Caco-2 (cell line): ENCODE data around the gene STK17A. TPM values are rescaled to one million over a fixed set of nuclear protein-coding genes. Genes with fewer than 3 reads are reported as not detected.

Source experiments
- BruUV-seq: library from RNA; stranded (reverse); fragments of 400-500 nt; replicated peaks from 2 replicates; lab custom pipeline; 2021; lab: Mats Ljungman, UMichigan
- CTCF ChIA-PET: fragments of 300-600 bp; sonication (Branson Sonifier 250); formaldehyde crosslinking; loops from one replicate; lab custom pipeline; 2022; ENCODE audit warnings: antibody characterized with exemption; lab: Charles Lee
- POLR2A ChIA-PET: fragments of 300-600 bp; sonication (Branson Sonifier 250); formaldehyde crosslinking; loops from one replicate; lab custom pipeline; 2022; ENCODE audit warnings: antibody characterized with exemption; lab: Charles Lee
- DNase-seq, 2 experiments: peaks; one replicate each; pipeline versions ENCODE4 v3.0.0 to v3.0.0-alpha.2; 2020 to 2022
- H3K27me3 ChIP-seq: replicated peaks from 2 replicates; pipeline ENCODE4 v1.6.0; 2011; ENCODE audit warnings: low read length; ENCODE audit not compliant: control insufficient read depth, insufficient read depth
- H3K36me3 ChIP-seq: 2 replicates; pipeline ENCODE4 v1.5.1; 2011; ENCODE audit warnings: low read length; ENCODE audit not compliant: control insufficient read depth, insufficient read depth
- H3K4me1 ChIP-seq: fragments of 250-450 bp; sonication (Bioruptor Pico); 2 replicates; pipeline ENCODE4 v1.5.1; 2020; ENCODE audit warnings: mild to moderate bottlenecking
- H3K4me3 ChIP-seq: 2 replicates; pipeline ENCODE4 v1.5.1; 2011; ENCODE audit warnings: low read depth, mild to moderate bottlenecking, control low read depth, low read length
- H3K9me3 ChIP-seq: fragments of 250-450 bp; sonication (Bioruptor Pico); 2 replicates; pipeline ENCODE4 v1.5.1; 2020; ENCODE audit warnings: mild to moderate bottlenecking, moderate library complexity
- H3K27ac Mint-ChIP-seq: one replicate; pipeline ENCODE4 v1.8.0; 2022; ENCODE audit warnings: mixed read lengths; ENCODE audit not compliant: unreplicated experiment
- H3K27me3 Mint-ChIP-seq: one replicate; pipeline ENCODE4 v1.8.0; 2022; ENCODE audit warnings: mixed read lengths; ENCODE audit not compliant: insufficient read depth, unreplicated experiment
- H3K36me3 Mint-ChIP-seq: one replicate; pipeline ENCODE4 v1.8.0; 2022; ENCODE audit warnings: mild to moderate bottlenecking, mixed read lengths; ENCODE audit not compliant: insufficient read depth, unreplicated experiment
- H3K4me1 Mint-ChIP-seq: one replicate; pipeline ENCODE4 v1.8.0; 2022; ENCODE audit warnings: low read depth, mixed read lengths; ENCODE audit not compliant: unreplicated experiment
- H3K4me3 Mint-ChIP-seq: one replicate; pipeline ENCODE4 v1.8.0; 2022; ENCODE audit warnings: mild to moderate bottlenecking, moderate library complexity, mixed read lengths; ENCODE audit not compliant: unreplicated experiment
- H3K9me3 Mint-ChIP-seq: one replicate; pipeline ENCODE4 v1.8.0; 2022; ENCODE audit warnings: mixed read lengths; ENCODE audit not compliant: unreplicated experiment
- CTCF ChIP-seq, 2 experiments: fragments of 200-600 bp in 1 of 2; IDR thresholded peaks; 1 replicate in 1 of 2; 2 replicates in 1 of 2; pipeline versions ENCODE4 v1.5.1 to v1.8.0; 2011 to 2022; ENCODE audit warnings: antibody characterized with exemption in 1 of 2, control low read depth in 1 of 2, inconsistent platforms in 1 of 2, low read depth in 1 of 2, low read length in 1 of 2, mild to moderate bottlenecking in 1 of 2, moderate library complexity in 1 of 2; ENCODE audit not compliant: insufficient read depth in 1 of 2, severe bottlenecking in 1 of 2, unreplicated experiment in 1 of 2
- intact Hi-C: fragments of 100-400 bp; cut with micrococcal nuclease; formaldehyde crosslinking; loops from one replicate; pipeline ENCODE4 v1.10.0; 2022; ENCODE audit not compliant: unreplicated experiment
- total RNA-seq: library from RNA; stranded (reverse); gene quantifications from 2 replicates; pipeline ENCODE4 v1.2.3, GENCODE V29; 2022

Gene STK17A
- total RNA-seq, 1 experiment from 2014 or later: 19.6 TPM

DNA sequence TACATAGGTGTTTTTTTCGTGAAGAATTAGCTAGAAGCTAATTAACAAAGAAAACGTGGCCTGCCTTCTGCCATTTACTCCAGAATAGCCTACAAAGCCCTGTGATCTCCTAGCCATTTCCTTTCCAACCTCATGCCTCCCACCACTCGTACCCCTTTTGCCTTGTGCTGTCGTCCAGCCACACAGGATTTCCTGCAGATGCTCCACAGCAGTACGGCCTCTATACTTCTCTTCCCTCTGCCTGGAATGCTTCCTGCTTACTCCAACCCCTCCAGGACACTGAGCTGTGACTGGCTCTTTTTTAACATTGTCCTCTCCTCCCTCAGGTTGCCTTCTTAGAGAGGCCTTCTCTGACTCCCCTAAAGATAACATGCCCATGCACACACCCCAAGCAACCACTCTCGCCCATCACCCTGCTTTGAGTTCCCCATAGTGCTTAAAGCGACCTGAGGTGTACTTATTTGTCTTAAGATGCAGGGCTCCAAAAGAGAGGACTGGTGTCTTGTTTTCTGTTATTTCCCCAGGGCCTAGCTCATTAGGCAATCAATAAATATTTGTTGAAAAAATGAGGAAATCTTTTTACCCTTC lies 32.7 kb downstream of the STK17A start:
- BruUV-seq: no TSS peak
- Mint-ChIP-seq H3K4me3 (no peak overlapping the region), H3K9me3 (no peaks in the 10 kb centered on the region), H3K4me1 (no peaks in the 10 kb centered on the region), H3K36me3 (peaks cover 5% of the 10 kb centered on the region), H3K27ac (no peak overlapping the region), H3K27me3 (no peaks in the 10 kb centered on the region)
- Histone ChIP-seq H3K9me3 (no peaks in the 10 kb centered on the region), H3K4me3 (no peak overlapping the region), H3K36me3 (peaks cover 1% of the 10 kb centered on the region; the same call in 1 of the 2 replicates), H3K27me3 (no peaks in the 10 kb centered on the region), H3K4me1 (no peaks in the 10 kb centered on the region)
- intact Hi-C loops: no loop called here
- ChIA-PET POLR2A (no interaction called here), CTCF (interaction anchor here (1.4 kb wide), 1 partner anchor 33 kb away, joined by 4 read pairs; the partner anchor contains the start of gene STK17A)
- TF ChIP-seq CTCF (IDR thresholded peaks at IDR 0.05; ENCODE audit: insufficient read depth in 1 of 2, low read depth in 1 of 2, low read length in 1 of 2, severe bottlenecking in 1 of 2, unreplicated experiment in 1 of 2): no peak
- no peak for DNase-seq

- H3K36me3 ChIP-seq: peaks cover 1% of the 10 kb centered on the region; the same call in 1 of the 2 replicates
- no peaks in the 10 kb centered on the region for H3K4me1 ChIP-seq
- H3K36me3 Mint-ChIP-seq: peaks cover 5% of the 10 kb centered on the region
- intact Hi-C loops: no loop called here
- no peak overlapping the region for H3K27ac Mint-ChIP-seq
- no TSS peak for BruUV-seq
- no peaks in the 10 kb centered on the region for H3K9me3 Mint-ChIP-seq
- H3K4me3 ChIP-seq: no peak overlapping the region
- no peaks in the 10 kb centered on the region for H3K9me3 ChIP-seq
- CTCF ChIA-PET: interaction anchor here (1.4 kb wide), 1 partner anchor 34 kb away, joined by 4 read pairs; the partner anchor contains the start of gene STK17A
- POLR2A ChIA-PET: no interaction called here
- no peak for DNase-seq
- TF ChIP-seq CTCF (IDR thresholded peaks at IDR 0.05; ENCODE audit: insufficient read depth in 1 of 2, low read depth in 1 of 2, low read length in 1 of 2, severe bottlenecking in 1 of 2, unreplicated experiment in 1 of 2): no peak
- no peaks in the 10 kb centered on the region for H3K27me3 ChIP-seq
- no peaks in the 10 kb centered on the region for H3K27me3 Mint-ChIP-seq
- no peaks in the 10 kb centered on the region for H3K4me1 Mint-ChIP-seq
- H3K4me3 Mint-ChIP-seq: no peak overlapping the region
Measured at GRCh38 chr7:43616977-43617376, 34.1 kb downstream of the STK17A start.

DNA sequence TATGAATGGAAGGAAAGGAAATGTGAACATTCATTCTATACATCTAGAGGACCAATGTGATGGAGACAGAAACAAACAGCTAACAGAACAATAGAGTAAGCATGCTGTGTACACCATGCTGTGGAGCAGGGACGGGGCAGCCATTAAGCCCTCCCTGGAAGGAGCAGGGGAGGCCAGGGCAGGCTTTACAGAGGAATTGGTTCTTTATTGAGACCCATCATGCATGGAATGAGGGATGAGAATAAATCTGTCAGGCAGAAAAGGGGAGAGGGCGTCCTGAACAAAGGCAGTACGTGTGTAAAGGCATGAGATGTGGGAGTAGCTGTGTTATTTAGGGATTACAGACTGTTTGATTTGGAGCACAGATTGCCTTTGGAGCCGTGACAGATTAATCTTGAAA lies 35.2 kb downstream of the STK17A start:
- H3K9me3 ChIP-seq: no peaks in the 10 kb centered on the region
- no TSS peak for BruUV-seq
- H3K4me3 ChIP-seq: no peak overlapping the region
- POLR2A ChIA-PET: interaction anchor here (0.6 kb wide), 1 partner anchor 11 kb away, joined by 8 read pairs; no protein-coding TSS in a partner anchor
- no peak for TF ChIP-seq CTCF (IDR thresholded peaks at IDR 0.05; ENCODE audit: insufficient read depth in 1 of 2, low read depth in 1 of 2, low read length in 1 of 2, severe bottlenecking in 1 of 2, unreplicated experiment in 1 of 2)
- H3K36me3 ChIP-seq: peaks cover 2% of the 10 kb centered on the region; the same call in 1 of the 2 replicates
- intact Hi-C loops: no loop called here
- no peak for DNase-seq
- Mint-ChIP-seq H3K9me3 (no peaks in the 10 kb centered on the region), H3K4me1 (no peaks in the 10 kb centered on the region), H3K27ac (no peak overlapping the region), H3K27me3 (no peaks in the 10 kb centered on the region), H3K4me3 (no peak overlapping the region), H3K36me3 (peaks cover 16% of the 10 kb centered on the region)
- H3K4me1 ChIP-seq: no peaks in the 10 kb centered on the region
- no peaks in the 10 kb centered on the region for H3K27me3 ChIP-seq
- CTCF ChIA-PET: interaction anchor here (0.6 to 1.2 kb wide), 2 partner anchors 12 to 36 kb away, joined by 3 to 4 read pairs; no protein-coding TSS in a partner anchor
